Suprapubic skin (tissue), 3 donors: ENCODE data around the gene GZF1.

Source experiments
- EP300 ChIP-seq: sonication (generic); formaldehyde crosslinking; IDR thresholded peaks from one replicate; pipeline ENCODE4 v1.6.1; 2017; ENCODE audit warnings: antibody characterized with exemption
- POLR2A ChIP-seq, 2 donors: fragments of 450-650 bp; IDR thresholded peaks; one replicate each; pipeline ENCODE4 v1.6.1; 2017; ENCODE audit warnings: antibody characterized with exemption in 2 of 2, mild to moderate bottlenecking in 2 of 2, moderate library complexity in 2 of 2
- TF ChIP-seq, protein P1 (sequence below), 2 donors: fragments of 200-600 bp in 1 of 2; fragments of 450-650 bp in 1 of 2; sonication (generic) in 1 of 2; IDR thresholded peaks; one replicate each; pipeline ENCODE4 v1.5.1; 2016 to 2019; ENCODE audit warnings: antibody characterized with exemption in 2 of 2, mild to moderate bottlenecking in 1 of 2, moderate library complexity in 1 of 2

DNA sequence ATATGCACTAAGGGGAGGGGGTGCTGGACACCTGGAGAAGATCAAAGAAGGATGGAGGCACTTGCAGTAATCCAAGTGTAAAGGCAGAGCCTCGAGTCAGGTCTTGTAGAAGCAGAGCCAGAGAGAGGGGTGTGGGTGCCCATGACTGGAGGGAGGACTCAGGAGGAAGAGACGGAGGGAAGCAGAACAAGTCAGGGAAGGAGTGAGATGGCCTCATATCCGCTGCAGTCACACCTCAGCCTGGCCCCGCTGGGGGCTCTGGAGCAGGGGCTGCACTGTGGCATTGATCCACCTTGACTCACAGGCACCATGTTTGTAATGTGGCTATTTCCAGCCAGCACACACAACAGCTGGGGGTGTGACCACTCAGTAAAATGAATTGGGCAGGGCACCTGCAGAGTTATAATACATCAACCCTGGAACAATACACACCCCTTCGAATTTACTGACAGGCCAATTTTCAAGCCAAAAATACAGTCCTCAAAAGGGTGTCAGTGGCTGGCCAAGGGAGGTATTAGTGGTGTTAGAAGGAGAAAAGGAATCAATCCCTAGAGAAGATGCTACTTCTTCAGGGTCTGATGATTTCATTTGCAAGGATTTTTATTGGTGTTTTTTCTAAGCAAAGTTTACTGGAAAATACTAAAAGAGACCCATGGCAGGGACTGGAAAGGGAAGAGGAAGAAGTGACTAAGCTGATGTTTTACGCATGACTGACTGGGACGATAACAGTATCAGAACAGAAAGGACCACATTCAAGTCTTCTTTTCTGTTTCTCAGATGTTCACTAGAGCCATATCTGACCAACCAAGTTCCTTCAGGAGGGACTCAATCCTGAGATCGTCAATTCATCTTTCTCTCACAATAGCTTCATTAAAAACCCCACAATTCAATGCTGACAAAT, 30.3 kb upstream of the GZF1 start:
- TF ChIP-seq POLR2A (IDR thresholded peaks at IDR 0.05) = no peak
- TF ChIP-seq, protein P1, sequence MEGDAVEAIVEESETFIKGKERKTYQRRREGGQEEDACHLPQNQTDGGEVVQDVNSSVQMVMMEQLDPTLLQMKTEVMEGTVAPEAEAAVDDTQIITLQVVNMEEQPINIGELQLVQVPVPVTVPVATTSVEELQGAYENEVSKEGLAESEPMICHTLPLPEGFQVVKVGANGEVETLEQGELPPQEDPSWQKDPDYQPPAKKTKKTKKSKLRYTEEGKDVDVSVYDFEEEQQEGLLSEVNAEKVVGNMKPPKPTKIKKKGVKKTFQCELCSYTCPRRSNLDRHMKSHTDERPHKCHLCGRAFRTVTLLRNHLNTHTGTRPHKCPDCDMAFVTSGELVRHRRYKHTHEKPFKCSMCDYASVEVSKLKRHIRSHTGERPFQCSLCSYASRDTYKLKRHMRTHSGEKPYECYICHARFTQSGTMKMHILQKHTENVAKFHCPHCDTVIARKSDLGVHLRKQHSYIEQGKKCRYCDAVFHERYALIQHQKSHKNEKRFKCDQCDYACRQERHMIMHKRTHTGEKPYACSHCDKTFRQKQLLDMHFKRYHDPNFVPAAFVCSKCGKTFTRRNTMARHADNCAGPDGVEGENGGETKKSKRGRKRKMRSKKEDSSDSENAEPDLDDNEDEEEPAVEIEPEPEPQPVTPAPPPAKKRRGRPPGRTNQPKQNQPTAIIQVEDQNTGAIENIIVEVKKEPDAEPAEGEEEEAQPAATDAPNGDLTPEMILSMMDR (IDR thresholded peaks at IDR 0.05) = no peak
- no peak for TF ChIP-seq EP300
